HEK293T (cell line): ENCODE measurements around the gene ATXN2L.
"Not testable (repeated sequence)": the region's sequence is repeated elsewhere in the genome, so short reads cannot be mapped to it uniquely, and the experiment has no call there.

Experiments
- CTCF ChIA-PET: fragments of 350-600 bp; formaldehyde crosslinking; extraction: SDS; loops from one replicate; lab custom pipeline; 2021; ENCODE audit warnings: antibody characterized with exemption, inconsistent platforms; lab: Yijun Ruan, JAX
- POLR2A ChIA-PET: fragments of 350-600 bp; formaldehyde crosslinking; extraction: SDS; loops from one replicate; lab custom pipeline; 2020; ENCODE audit warnings: antibody characterized with exemption, inconsistent platforms; lab: Yijun Ruan, JAX
- DNase-seq: peaks from one replicate; pipeline ENCODE4 v3.0.0; 2012; ENCODE audit warnings: mixed read lengths; ENCODE audit errors: extremely low spot score
- ARNT ChIP-seq: fragments of 450-650 bp; IDR thresholded peaks from 2 replicates; pipeline ENCODE4 v1.6.1; 2017; ENCODE audit warnings: mild to moderate bottlenecking
- BHLHE40 ChIP-seq: fragments of 450-650 bp; IDR thresholded peaks from 2 replicates; pipeline ENCODE4 v1.6.1; 2016; ENCODE audit warnings: mild to moderate bottlenecking, moderate library complexity, borderline replicate concordance
- CTBP1 ChIP-seq: fragments of 450-650 bp; IDR thresholded peaks from 2 replicates; pipeline ENCODE4 v1.6.1; 2016; ENCODE audit warnings: borderline replicate concordance
- ELF4 ChIP-seq: fragments of 450-650 bp; IDR thresholded peaks from 2 replicates; pipeline ENCODE4 v1.6.1; 2017; ENCODE audit warnings: antibody characterized with exemption
- FOXA1 ChIP-seq: fragments of 450-650 bp; IDR thresholded peaks from 2 replicates; pipeline ENCODE4 v1.6.1; 2016; ENCODE audit warnings: mild to moderate bottlenecking
- FOXK2 ChIP-seq: fragments of 450-650 bp; IDR thresholded peaks from 2 replicates; pipeline ENCODE4 v1.6.1; 2016; ENCODE audit warnings: mild to moderate bottlenecking
- FOXM1 ChIP-seq: fragments of 450-650 bp; IDR thresholded peaks from 2 replicates; pipeline ENCODE4 v1.6.1; 2017; ENCODE audit warnings: mild to moderate bottlenecking, borderline replicate concordance
- HDGF ChIP-seq: fragments of 450-650 bp; IDR thresholded peaks from 2 replicates; pipeline ENCODE4 v1.6.1; 2017; ENCODE audit warnings: antibody characterized with exemption, borderline replicate concordance
- L3MBTL2 ChIP-seq: fragments of 450-650 bp; conservative IDR thresholded peaks from 2 replicates; pipeline ENCODE4 v1.6.1; 2016; ENCODE audit warnings: mild to moderate bottlenecking
- LEF1 ChIP-seq: fragments of 450-650 bp; IDR thresholded peaks from 2 replicates; pipeline ENCODE4 v1.6.1; 2017; ENCODE audit warnings: mild to moderate bottlenecking, borderline replicate concordance
- NFRKB ChIP-seq: fragments of 450-650 bp; IDR thresholded peaks from 2 replicates; pipeline ENCODE4 v1.6.1; 2016; ENCODE audit warnings: mild to moderate bottlenecking, moderate library complexity
- PKNOX1 ChIP-seq: fragments of 450-650 bp; IDR thresholded peaks from 2 replicates; pipeline ENCODE4 v1.6.1; 2016
- SP1 ChIP-seq: fragments of 450-650 bp; IDR thresholded peaks from 2 replicates; pipeline ENCODE4 v1.6.1; 2017
- SUZ12 ChIP-seq: fragments of 450-650 bp; IDR thresholded peaks from 2 replicates; pipeline ENCODE4 v1.6.1; 2016; ENCODE audit warnings: mild to moderate bottlenecking
- TARDBP ChIP-seq: fragments of 450-650 bp; IDR thresholded peaks from 2 replicates; pipeline ENCODE4 v1.6.1; 2016
- ZNF384 ChIP-seq: fragments of 450-650 bp; IDR thresholded peaks from 2 replicates; pipeline ENCODE4 v1.6.1; 2016

The ATXN2L gene

GRCh38 chr16:28866454-28866804, 43.6 kb downstream of the ATXN2L start:
- DNase-seq: no peak
- TF ChIP-seq PKNOX1 (no peak), ELF4 (no peak), ARNT (no peak), FOXK2 (no peak), SP1 (no peak)
- CTCF ChIA-PET: interaction anchor here (1.1 kb wide), 1 partner anchor 70 kb away, joined by 3 read pairs; no protein-coding TSS in a partner anchor
- POLR2A ChIA-PET: interaction anchor here (0.8 to 1.1 kb wide), 2 partner anchors 8 to 13 kb away, joined by 3 read pairs; no protein-coding TSS in a partner anchor

GRCh38 chr16:28867241-28867640, 44.4 kb downstream of the ATXN2L start:
- ChIA-PET CTCF (interaction anchor here (1.1 kb wide), 1 partner anchor 69 kb away, joined by 3 read pairs; no protein-coding TSS in a partner anchor), POLR2A (interaction anchor here (0.8 kb wide), 1 partner anchor 12 kb away, joined by 3 read pairs; no protein-coding TSS in a partner anchor)
- DNase-seq: no peak
- TF ChIP-seq TARDBP (no peak), SUZ12 (no peak), NFRKB (no peak), FOXK2 (no peak), LEF1 (no peak), PKNOX1 (no peak), FOXM1 (no peak), HDGF (no peak), SP1 (no peak), FOXA1 (no peak), ELF4 (no peak), ZNF384 (no peak), BHLHE40 (no peak)

GRCh38 chr16:28867646-28868045, 44.8 kb downstream of the ATXN2L start:
- POLR2A ChIA-PET, DNase-seq: not testable (repeated sequence)
- CTCF ChIA-PET: interaction anchor here (1.1 kb wide), 1 partner anchor 69 kb away, joined by 3 read pairs; no protein-coding TSS in a partner anchor

- no peak for DNase-seq
- CTCF ChIA-PET: no interaction called here
- TF ChIP-seq FOXM1 (no peak), ZNF384 (no peak), SP1 (no peak), L3MBTL2 (no peak), BHLHE40 (no peak), SUZ12 (no peak), TARDBP (no peak), FOXA1 (no peak), NFRKB (no peak), FOXK2 (no peak), ELF4 (no peak), PKNOX1 (no peak), CTBP1 (no peak)
- POLR2A ChIA-PET: interaction anchor here (0.9 kb wide), 1 partner anchor 47 kb away, joined by 3 read pairs; the partner anchor contains the start of gene ATXN2L
Measured at GRCh38 chr16:28869201-28869600, 46.4 kb downstream of the ATXN2L start.

GRCh38 chr16:28872952-28873351, 50.2 kb downstream of the ATXN2L start:
- ChIA-PET CTCF (interaction anchor here (1.4 to 1.8 kb wide), 2 partner anchors 11 to 72 kb away, joined by 4 to 6 read pairs; no protein-coding TSS in a partner anchor), POLR2A (no interaction called here)
- TF ChIP-seq CTBP1 (no peak), FOXM1 (no peak), SUZ12 (no peak), FOXK2 (no peak), L3MBTL2 (no peak), BHLHE40 (no peak), TARDBP (no peak), FOXA1 (no peak), ARNT (no peak), LEF1 (no peak), SP1 (no peak), NFRKB (no peak), HDGF (no peak), ZNF384 (no peak), PKNOX1 (no peak), ELF4 (no peak)
- no peak for DNase-seq

- TF ChIP-seq ARNT (no peak), PKNOX1 (no peak), LEF1 (no peak), CTBP1 (no peak), FOXA1 (no peak)
- peak; percentile 64 for DNase-seq
- CTCF ChIA-PET: interaction anchor here (1.4 to 1.8 kb wide), 2 partner anchors 11 to 71 kb away, joined by 4 to 6 read pairs; no protein-coding TSS in a partner anchor
- POLR2A ChIA-PET: interaction anchor here (2.4 kb wide), 1 partner anchor 77 kb away, joined by 11 read pairs; the partner anchor contains the start of gene NFATC2IP
Measured at GRCh38 chr16:28873543-28874201, 50.9 kb downstream of the ATXN2L start.
